NT2/D1 (cell line): ENCODE measurements around the gene CFAP74.

ENCODE experiments used
- DNase-seq: peaks from one replicate; pipeline ENCODE4 v3.0.0-alpha.2; 2011; ENCODE audit warnings: low read depth, low spot score
- H3K27me3 ChIP-seq: 2 replicates; pipeline ENCODE4 v1.6.0; 2011; ENCODE audit warnings: mild to moderate bottlenecking; ENCODE audit not compliant: insufficient read length, insufficient read depth
- H3K36me3 ChIP-seq: 2 replicates; pipeline ENCODE4 v1.6.1; 2011; ENCODE audit warnings: mild to moderate bottlenecking, low read length, mixed read lengths; ENCODE audit not compliant: insufficient read depth, insufficient read length
- H3K4me1 ChIP-seq: 2 replicates; pipeline ENCODE4 v1.5.1; 2011; ENCODE audit not compliant: insufficient read depth, insufficient read length
- H3K4me3 ChIP-seq: 2 replicates; pipeline ENCODE4 v1.5.1; 2011; ENCODE audit warnings: low read depth; ENCODE audit not compliant: insufficient read length
- H3K9ac ChIP-seq: 2 replicates; pipeline ENCODE4 v1.6.0; 2011; ENCODE audit warnings: low read depth; ENCODE audit not compliant: insufficient read length
- H3K9me3 ChIP-seq: 2 replicates; pipeline ENCODE4 v1.5.1; 2011; ENCODE audit warnings: mild to moderate bottlenecking, low read length; ENCODE audit not compliant: insufficient read depth
- SUZ12 ChIP-seq: IDR thresholded peaks from 2 replicates; pipeline ENCODE4 v1.6.1; 2011; ENCODE audit not compliant: insufficient read length, insufficient read depth; ENCODE audit errors: extremely low read depth
- YY1 ChIP-seq: IDR thresholded peaks from 2 replicates; pipeline ENCODE4 v1.6.1; 2011; ENCODE audit not compliant: insufficient read length, insufficient read depth
- ZNF274 ChIP-seq: IDR thresholded peaks from 2 replicates; pipeline ENCODE4 v1.6.1; 2011; ENCODE audit warnings: mild to moderate bottlenecking, low read depth, low read length

The CFAP74 gene

GRCh38 chr1:1928231-1929101 lies 75.1 kb downstream of the CFAP74 start:
- no peak for DNase-seq
- no peak for TF ChIP-seq SUZ12
- TF ChIP-seq ZNF274 = no peak
- no peak for TF ChIP-seq YY1
- Histone ChIP-seq H3K9me3 (no peaks in the 10 kb centered on the region), H3K36me3 (no peaks in the 10 kb centered on the region), H3K4me1 (peaks cover 3% of the 10 kb centered on the region), H3K4me3 (no peak overlapping the region), H3K27me3 (no peaks in the 10 kb centered on the region), H3K9ac (no peak overlapping the region)

GRCh38 chr1:1927751-1928150 lies 75.8 kb downstream of the CFAP74 start:
- H3K4me1 ChIP-seq = peaks cover 8% of the 10 kb centered on the region
- no peak overlapping the region for H3K4me3 ChIP-seq
- no peaks in the 10 kb centered on the region for H3K27me3 ChIP-seq
- H3K9ac ChIP-seq = no peak overlapping the region
- H3K36me3 ChIP-seq = no peaks in the 10 kb centered on the region
- no peak for DNase-seq
- H3K9me3 ChIP-seq = no peaks in the 10 kb centered on the region
- TF ChIP-seq YY1 (no peak), SUZ12 (no peak), ZNF274 (no peak)

- no peaks in the 10 kb centered on the region for H3K36me3 ChIP-seq
- no peak overlapping the region for H3K9ac ChIP-seq
- no peak for TF ChIP-seq SUZ12
- no peak for TF ChIP-seq ZNF274
- no peaks in the 10 kb centered on the region for H3K27me3 ChIP-seq
- no peak overlapping the region for H3K4me3 ChIP-seq
- peaks cover 9% of the 10 kb centered on the region for H3K4me1 ChIP-seq
- H3K9me3 ChIP-seq = no peaks in the 10 kb centered on the region
- DNase-seq = no peak
Observed at GRCh38 chr1:1926886-1927660, 76.5 kb downstream of the CFAP74 start.

- DNase-seq = no peak
- H3K4me3 ChIP-seq = no peak overlapping the region
- TF ChIP-seq ZNF274 (no peak), SUZ12 (no peak), YY1 (no peak)
- H3K27me3 ChIP-seq = no peaks in the 10 kb centered on the region
- H3K36me3 ChIP-seq = no peaks in the 10 kb centered on the region
- H3K9ac ChIP-seq = no peak overlapping the region
- peaks cover 9% of the 10 kb centered on the region for H3K4me1 ChIP-seq
- no peaks in the 10 kb centered on the region for H3K9me3 ChIP-seq
Observed at GRCh38 chr1:1926346-1926811, 77.2 kb downstream of the CFAP74 start.

- Histone ChIP-seq H3K4me1 (peaks cover 9% of the 10 kb centered on the region), H3K27me3 (no peaks in the 10 kb centered on the region), H3K4me3 (no peak overlapping the region), H3K9me3 (no peaks in the 10 kb centered on the region), H3K36me3 (no peaks in the 10 kb centered on the region), H3K9ac (no peak overlapping the region)
- no peak for DNase-seq
- TF ChIP-seq SUZ12 (no peak), YY1 (no peak), ZNF274 (no peak)
Observed at GRCh38 chr1:1925437-1926345, 77.9 kb downstream of the CFAP74 start.

- Histone ChIP-seq H3K4me1 (peaks cover 15% of the 10 kb centered on the region), H3K36me3 (no peaks in the 10 kb centered on the region)
Observed at GRCh38 chr1:1924849-1925248, 78.7 kb downstream of the CFAP74 start.

More at GRCh38 chr1:1924849-1925248, 78.7 kb downstream of the CFAP74 start:
- no peaks in the 10 kb centered on the region for H3K9me3 ChIP-seq
- no peaks in the 10 kb centered on the region for H3K27me3 ChIP-seq
- H3K9ac ChIP-seq = no peak overlapping the region
- no peak overlapping the region for H3K4me3 ChIP-seq
- DNase-seq = no peak
- no peak for TF ChIP-seq ZNF274
- TF ChIP-seq YY1 = no peak
- no peak for TF ChIP-seq SUZ12
